ENCODE data around the gene BST1.

DNA sequence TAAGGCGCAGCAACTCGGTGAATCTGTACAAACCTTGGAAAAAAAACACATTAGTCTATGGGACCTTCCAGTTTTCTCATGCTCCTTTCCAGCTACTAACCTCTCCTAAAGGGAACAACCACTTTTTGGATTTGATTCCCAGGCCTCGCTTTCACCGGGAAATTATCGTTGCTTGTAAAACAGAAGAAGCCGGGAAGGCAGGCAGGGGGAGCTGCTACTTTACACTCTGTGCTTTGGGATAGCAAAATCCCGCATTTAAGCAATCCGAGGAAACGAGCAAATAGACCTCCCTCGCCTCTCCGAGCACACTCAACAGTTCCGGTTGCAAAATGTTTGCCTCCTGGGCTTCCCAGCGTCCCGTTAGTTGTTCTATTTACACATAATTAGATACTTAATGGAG is 76.4 kb downstream of the BST1 start:
- TF ChIP-seq, protein P1, sequence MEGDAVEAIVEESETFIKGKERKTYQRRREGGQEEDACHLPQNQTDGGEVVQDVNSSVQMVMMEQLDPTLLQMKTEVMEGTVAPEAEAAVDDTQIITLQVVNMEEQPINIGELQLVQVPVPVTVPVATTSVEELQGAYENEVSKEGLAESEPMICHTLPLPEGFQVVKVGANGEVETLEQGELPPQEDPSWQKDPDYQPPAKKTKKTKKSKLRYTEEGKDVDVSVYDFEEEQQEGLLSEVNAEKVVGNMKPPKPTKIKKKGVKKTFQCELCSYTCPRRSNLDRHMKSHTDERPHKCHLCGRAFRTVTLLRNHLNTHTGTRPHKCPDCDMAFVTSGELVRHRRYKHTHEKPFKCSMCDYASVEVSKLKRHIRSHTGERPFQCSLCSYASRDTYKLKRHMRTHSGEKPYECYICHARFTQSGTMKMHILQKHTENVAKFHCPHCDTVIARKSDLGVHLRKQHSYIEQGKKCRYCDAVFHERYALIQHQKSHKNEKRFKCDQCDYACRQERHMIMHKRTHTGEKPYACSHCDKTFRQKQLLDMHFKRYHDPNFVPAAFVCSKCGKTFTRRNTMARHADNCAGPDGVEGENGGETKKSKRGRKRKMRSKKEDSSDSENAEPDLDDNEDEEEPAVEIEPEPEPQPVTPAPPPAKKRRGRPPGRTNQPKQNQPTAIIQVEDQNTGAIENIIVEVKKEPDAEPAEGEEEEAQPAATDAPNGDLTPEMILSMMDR (IDR thresholded peaks at IDR 0.05 in 4 of 5, conservative IDR thresholded peaks at IDR 0.05 in 1 of 5): peak in 3 of 5 experiments; percentile 32 to 60 (median 58)
- no peak for TF ChIP-seq POLR2A (IDR thresholded peaks at IDR 0.05)
